COLO829 (cell line): ENCODE data around the gene DCPS.
"Not testable (repeated sequence)": the region's sequence is repeated elsewhere in the genome, so short reads cannot be mapped to it uniquely, and the experiment has no call there.

Experiments
- DNase-seq: peaks from one replicate; pipeline ENCODE4 v3.0.0; 2012; ENCODE audit warnings: low spot score

Gene DCPS

DNA sequence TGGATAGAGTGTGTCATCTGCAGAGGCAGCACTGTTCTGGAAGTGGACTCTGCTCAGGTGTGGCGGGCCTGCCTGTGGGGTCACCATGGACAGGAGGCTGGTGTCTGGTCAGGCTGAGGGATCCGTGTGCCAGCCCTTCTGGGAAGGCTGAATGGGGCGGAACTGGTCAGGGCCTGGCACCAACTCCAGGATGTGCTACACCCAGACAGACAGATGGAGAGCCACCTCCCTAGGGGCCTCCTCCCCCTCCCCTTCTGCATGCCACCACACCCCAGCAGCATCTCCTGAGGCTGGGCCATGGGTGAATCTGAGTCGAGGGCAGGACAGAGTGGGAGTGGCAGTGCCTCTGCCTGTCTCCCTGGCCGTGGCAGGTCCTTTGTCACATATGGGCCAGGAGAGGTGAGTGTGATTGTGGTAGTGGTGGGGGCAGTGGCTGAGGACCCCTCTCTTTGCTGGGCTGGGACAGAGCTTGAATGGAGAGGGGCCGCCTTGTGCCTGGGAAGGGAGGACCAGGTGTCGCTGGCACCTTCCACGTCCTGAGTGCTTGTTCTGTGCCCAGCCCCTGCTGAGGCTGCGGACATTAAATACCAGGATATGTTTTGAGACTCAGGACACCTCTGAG lies 80.7 kb downstream of the DCPS start:
- no peak for DNase-seq

DNA sequence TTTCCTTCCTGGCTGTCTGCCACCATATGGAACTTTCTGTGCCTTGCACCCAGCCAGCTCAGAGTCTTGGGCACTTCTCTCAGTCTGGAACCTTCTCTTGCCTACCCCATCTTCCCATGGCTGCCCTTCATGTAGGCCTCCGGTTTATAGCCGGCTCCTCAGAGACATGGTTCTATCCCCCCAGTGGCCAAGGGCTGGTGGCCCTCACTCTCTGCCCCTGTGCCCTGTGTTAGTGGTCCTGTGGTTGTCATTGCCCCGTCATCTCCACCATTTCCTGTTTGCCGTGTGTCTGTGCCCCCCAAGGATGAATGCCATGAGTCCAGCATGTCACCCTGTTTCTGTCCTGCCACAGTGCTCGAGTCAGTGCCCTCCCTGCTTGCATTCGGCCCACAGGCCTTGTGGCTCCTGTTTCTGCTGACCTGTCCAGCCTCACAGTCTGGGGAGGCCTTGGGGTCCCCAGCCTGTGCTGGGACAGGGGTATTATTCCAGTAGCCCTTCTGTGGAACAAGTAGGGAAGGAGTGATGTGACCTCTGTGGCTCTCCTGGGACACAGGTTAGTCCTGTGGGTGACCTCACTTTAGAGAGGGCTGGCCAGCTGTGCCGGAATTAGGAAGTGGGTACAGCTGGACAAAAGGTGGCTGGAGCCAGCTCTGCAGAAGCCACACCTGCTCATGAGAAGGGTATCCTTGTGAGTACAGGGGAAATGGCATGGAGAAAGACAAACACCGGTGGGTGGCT lies 82.3 kb downstream of the DCPS start:
- no peak for DNase-seq

DNA sequence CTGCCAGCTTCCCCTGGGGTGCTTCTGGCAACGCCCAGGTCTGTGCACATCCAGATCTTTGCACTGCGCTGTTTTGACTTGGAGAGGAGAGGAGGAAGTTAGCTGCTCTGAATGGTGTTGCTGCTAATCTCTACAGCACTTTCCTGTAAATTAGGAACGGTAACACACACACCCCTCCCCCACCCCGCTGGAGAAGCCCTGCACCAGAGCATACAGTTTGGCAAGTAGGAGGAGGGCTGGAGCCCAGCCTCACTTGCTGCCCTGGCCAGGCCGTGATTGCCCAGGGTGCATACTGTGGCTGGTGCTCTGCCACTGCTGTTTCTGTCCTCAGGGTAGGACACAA lies 82.8 kb downstream of the DCPS start:
- DNase-seq, result not testable (repeated sequence)

DNA sequence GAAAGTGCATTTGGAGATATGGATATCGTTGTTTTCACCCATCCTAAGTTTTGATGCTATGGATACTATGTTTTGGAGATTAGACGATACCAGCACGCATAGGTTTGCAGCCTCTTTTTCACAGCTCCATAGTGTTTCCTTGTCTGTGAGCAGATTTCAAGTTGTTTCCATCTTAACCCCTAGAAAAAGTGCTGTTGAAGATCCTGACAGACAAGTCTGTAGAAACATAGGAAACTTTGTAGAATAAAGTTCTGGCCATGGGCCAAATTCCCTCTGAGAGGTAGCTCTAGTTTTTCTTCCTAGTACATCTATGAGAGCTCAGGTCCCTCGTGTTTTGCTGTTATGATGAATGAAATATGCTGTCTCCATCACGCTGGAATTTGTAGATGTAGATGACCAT lies 84.0 kb downstream of the DCPS start:
- DNase-seq, result no peak

DNA sequence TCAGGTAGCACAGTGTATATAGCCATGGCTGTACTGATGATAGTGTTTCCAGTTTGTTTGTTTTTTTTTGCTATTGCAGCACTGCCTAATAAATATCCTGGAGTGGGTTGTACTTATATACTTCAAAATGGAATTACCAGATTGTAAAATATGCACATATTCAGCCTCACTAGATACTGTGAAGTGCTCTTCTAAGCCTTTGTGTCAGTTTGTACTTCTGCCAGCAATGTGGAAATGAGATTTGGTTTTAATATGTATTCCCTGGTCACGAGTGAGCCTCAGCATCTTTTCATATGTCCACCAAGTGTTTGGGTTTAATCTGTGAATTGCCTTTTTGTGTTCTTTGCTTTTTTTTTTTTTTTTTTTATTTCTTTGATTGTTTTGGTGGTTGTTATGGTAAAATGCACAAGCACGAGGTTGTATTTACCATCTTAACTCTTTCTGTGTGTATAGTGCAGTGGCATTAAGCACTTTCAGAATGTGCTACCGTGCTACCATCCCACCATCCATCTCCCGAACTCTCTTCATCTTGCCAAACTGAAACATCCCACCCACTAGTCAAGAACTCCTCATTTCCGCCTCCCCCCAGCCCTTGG lies 86.5 kb downstream of the DCPS start:
- DNase-seq, result peak; percentile 57

DNA sequence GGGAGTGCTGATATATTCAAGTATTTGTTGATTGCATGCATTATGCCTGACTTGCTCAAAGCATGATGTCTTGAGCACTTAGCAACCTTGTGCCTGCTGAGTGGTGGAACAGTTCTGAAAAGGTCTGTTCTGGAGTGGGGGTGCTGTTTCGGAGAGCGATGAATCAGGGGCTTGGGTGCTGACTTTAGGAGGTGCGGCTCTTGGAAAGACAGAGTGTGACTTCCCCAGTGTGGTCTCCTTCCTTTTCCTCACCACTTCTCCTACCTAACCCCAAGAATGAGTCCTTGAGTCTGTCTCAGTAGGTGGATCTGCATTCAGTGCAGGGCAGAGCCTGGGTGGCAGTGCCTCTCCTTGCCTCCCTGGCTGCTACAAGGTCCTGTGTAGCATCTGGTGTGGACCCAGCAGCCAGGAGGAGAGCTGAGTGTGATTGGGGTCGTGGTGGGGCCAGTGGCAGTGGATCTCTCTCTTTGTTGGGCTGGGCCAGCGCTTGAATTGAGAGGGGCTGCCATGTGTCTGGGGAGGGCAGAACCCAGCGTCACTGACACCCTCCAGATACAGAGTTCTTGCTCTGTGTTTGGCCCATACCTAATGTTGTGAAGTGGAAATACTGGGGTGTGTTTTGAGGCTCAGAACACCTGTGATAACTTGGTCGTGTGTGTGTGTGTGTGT lies 87.6 kb downstream of the DCPS start:
- DNase-seq, result no peak

DNA sequence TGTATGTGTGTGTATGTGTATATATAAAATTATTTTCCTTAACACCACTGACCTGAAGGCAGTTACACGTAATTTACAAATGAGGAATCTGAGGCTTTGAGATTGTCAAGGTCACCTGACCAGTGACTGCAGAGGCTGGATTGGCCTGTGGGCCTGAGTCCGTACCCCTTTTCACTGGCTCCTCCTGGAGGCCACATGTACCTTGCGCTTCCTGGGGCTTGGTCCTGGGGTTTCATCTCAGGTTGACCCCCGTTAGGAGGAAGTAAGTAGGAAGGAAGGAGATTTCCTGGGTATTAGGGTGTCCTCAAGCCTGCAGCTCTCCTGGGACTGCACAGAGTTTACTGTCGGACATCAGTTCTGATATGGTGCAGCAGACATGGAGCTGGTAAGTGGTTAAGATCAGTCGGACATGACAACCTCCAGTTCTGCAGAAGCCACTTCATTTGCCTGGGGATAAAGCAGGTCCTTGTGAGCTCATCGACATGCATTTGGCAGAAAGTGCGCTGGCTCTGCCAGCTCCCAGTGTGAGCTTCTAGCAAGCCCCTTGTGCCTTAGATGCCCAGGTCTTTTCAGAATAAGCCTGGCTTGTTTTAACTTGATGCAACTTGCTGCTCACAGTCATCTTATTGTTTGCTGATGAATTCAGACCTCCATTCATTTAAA lies 88.2 kb downstream of the DCPS start:
- DNase-seq, result peak; percentile 44

DNA sequence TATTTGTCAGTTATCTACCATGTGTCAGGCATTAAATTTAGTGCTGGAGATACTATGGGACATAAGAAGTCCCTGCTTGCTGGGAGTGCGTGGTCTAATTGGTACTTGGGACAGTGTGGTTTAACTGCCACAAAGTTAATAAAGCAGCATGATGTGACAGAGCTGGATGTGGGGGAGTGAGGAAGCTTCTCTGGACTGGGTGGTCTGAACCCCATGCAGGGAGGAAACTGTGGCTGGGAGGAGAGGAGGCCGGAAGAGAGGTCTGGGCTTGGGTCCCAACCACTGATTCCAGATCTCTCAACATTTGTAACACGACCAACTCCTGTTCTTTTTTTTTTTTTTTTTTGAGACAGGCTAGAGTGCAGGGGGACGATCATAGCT lies 88.8 kb downstream of the DCPS start:
- DNase-seq, result no peak

DNA sequence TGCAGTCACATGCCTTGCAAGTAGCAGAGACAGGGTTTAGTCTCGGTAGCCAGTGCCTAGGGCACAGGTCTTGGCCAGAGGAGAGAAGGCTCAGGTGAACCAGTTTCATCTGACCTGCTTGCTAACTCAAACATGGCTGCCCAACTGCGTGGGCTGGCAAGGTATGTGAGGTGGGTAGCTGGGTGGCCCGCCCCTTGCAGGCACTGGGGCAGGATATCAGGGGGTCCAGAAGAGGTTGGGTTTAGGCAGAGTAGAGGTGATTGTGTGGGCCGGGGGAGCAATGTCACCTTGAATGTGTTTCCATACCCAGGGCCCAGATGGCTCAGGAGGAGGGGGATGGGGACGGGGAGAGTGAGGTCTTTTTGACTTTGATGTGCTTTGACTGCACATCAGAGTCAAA lies 89.3 kb downstream of the DCPS start:
- no peak for DNase-seq

DNA sequence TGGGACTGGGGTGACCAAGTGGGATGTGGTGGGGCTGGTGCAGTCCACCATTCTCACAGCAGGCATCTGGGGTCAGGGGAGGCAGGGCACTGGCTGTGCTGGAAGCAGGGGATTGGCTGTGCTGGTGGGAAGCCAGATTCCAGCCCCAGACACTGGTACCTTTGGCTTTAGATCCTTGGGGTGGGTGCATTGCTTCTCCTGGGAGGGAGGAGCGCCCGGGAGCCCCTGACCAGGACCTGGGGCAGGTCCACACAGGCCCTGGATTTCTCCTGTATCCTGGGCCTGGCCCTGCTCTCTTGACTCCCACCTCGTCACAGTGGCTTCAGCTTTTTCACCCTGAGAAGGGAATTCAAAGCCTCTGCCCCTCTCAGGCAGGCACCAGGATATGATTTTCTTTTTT lies 90.2 kb downstream of the DCPS start:
- DNase-seq, result no peak

DNA sequence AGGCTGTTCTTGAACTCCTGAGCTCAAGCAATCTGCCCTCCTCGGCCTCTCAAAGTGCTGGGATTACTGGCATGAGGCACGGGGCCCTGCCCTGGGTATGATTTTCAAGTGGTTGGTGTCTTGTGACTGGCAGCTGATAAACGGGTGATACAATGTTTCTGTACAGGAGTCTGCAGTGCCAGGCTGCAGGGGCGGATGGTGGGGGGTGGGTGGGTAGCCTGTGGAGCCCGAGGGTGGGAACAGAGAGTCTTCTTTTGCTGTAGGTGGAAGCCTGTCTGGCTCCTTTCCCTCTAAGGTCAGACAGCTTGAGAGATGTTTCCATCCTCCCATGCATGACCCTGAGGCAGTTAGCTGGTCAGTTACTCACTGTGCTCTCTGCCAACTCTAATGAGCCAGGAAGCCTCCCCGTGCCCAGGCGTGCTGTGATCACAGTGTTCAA lies 90.8 kb downstream of the DCPS start:
- peak; percentile 64 for DNase-seq
